HEK293 (cell line): ENCODE data around the gene FILIP1L.

Source experiments
- ELK4 ChIP-seq: IDR thresholded peaks from 2 replicates; pipeline ENCODE4 v1.6.1; 2011; ENCODE audit warnings: mild to moderate bottlenecking, low read depth, low read length, borderline replicate concordance
- KLF9 ChIP-seq: fragments of 450-650 bp; formaldehyde crosslinking; IDR thresholded peaks from 2 replicates; pipeline ENCODE4 v1.5.1; 2016; ENCODE audit warnings: missing biosample characterization, missing genetic modification characterization, low read depth
- MEIS1 ChIP-seq: sonication (generic); formaldehyde crosslinking; IDR thresholded peaks from 2 replicates; pipeline ENCODE4 v1.8.1; 2022; ENCODE audit warnings: missing genetic modification reagents, mild to moderate bottlenecking, borderline replicate concordance
- MYNN ChIP-seq: fragments of 450-650 bp; formaldehyde crosslinking; IDR thresholded peaks from 2 replicates; pipeline ENCODE4 v1.5.1; 2016; ENCODE audit warnings: missing biosample characterization, missing genetic modification characterization, borderline replicate concordance
- PRDM1 ChIP-seq: fragments of 450-650 bp; formaldehyde crosslinking; IDR thresholded peaks from 2 replicates; pipeline ENCODE4; 2016; ENCODE audit warnings: missing biosample characterization, missing genetic modification characterization
- PRDM2 ChIP-seq: fragments of 450-650 bp; formaldehyde crosslinking; IDR thresholded peaks from 2 replicates; pipeline ENCODE4 v1.5.1; 2016; ENCODE audit warnings: missing biosample characterization, missing genetic modification characterization, borderline replicate concordance
- PRDM4 ChIP-seq: fragments of 450-650 bp; formaldehyde crosslinking; IDR thresholded peaks from 2 replicates; pipeline ENCODE4 v1.5.1; 2017; ENCODE audit warnings: missing biosample characterization, missing genetic modification characterization
- RBAK ChIP-seq: fragments of 450-650 bp; formaldehyde crosslinking; IDR thresholded peaks from 2 replicates; pipeline ENCODE4 v1.5.1; 2016; ENCODE audit warnings: missing biosample characterization, missing genetic modification characterization
- SCRT1 ChIP-seq: fragments of 450-650 bp; formaldehyde crosslinking; IDR thresholded peaks from 2 replicates; pipeline ENCODE4 v1.5.1; 2016; ENCODE audit warnings: missing biosample characterization, missing genetic modification characterization, borderline replicate concordance
- WT1 ChIP-seq: fragments of 450-650 bp; formaldehyde crosslinking; IDR thresholded peaks from 2 replicates; pipeline ENCODE4 v1.5.1; 2016; ENCODE audit warnings: missing biosample characterization, missing genetic modification characterization
- ZBTB48 ChIP-seq: fragments of 450-650 bp; formaldehyde crosslinking; IDR thresholded peaks from 2 replicates; pipeline ENCODE4 v1.5.1; 2016; ENCODE audit warnings: missing biosample characterization, missing genetic modification characterization
- ZNF121 ChIP-seq: fragments of 450-650 bp; formaldehyde crosslinking; IDR thresholded peaks from 2 replicates; pipeline ENCODE4 v1.5.1; 2016; ENCODE audit warnings: missing biosample characterization, missing genetic modification characterization
- ZNF132 ChIP-seq: fragments of 450-650 bp; formaldehyde crosslinking; IDR thresholded peaks from 2 replicates; pipeline ENCODE4 v1.5.1; 2017; ENCODE audit warnings: missing biosample characterization, missing genetic modification characterization, borderline replicate concordance
- ZNF140 ChIP-seq: fragments of 450-650 bp; formaldehyde crosslinking; IDR thresholded peaks from 2 replicates; pipeline ENCODE4 v1.5.1; 2016; ENCODE audit warnings: missing biosample characterization, missing genetic modification characterization
- ZNF19 ChIP-seq: fragments of 450-650 bp; formaldehyde crosslinking; IDR thresholded peaks from 2 replicates; pipeline ENCODE4; 2016; ENCODE audit warnings: missing biosample characterization, missing genetic modification characterization, low read depth
- ZNF302 ChIP-seq: fragments of 450-650 bp; formaldehyde crosslinking; IDR thresholded peaks from 2 replicates; pipeline ENCODE4 v1.5.1; 2016; ENCODE audit warnings: missing biosample characterization, missing genetic modification characterization, low read depth
- ZNF311 ChIP-seq: fragments of 450-650 bp; formaldehyde crosslinking; IDR thresholded peaks from 2 replicates; pipeline ENCODE4 v1.5.1; 2017; ENCODE audit warnings: missing biosample characterization, missing genetic modification characterization, borderline replicate concordance
- ZNF394 ChIP-seq: fragments of 450-650 bp; formaldehyde crosslinking; IDR thresholded peaks from 2 replicates; pipeline ENCODE4 v1.5.1; 2016; ENCODE audit warnings: missing biosample characterization, missing genetic modification characterization, mild to moderate bottlenecking, moderate library complexity, borderline replicate concordance
- ZNF48 ChIP-seq: fragments of 450-650 bp; formaldehyde crosslinking; IDR thresholded peaks from 2 replicates; pipeline ENCODE4 v1.5.1; 2016; ENCODE audit warnings: missing biosample characterization, missing genetic modification characterization
- ZNF501 ChIP-seq: fragments of 450-650 bp; formaldehyde crosslinking; IDR thresholded peaks from 2 replicates; pipeline ENCODE4 v1.5.1; 2016; ENCODE audit warnings: missing biosample characterization, missing genetic modification characterization
- ZNF510 ChIP-seq: fragments of 450-650 bp; formaldehyde crosslinking; IDR thresholded peaks from 2 replicates; pipeline ENCODE4 v1.5.1; 2018; ENCODE audit warnings: mild to moderate bottlenecking, missing genetic modification characterization, missing biosample characterization; ENCODE audit not compliant: insufficient replicate concordance
- ZNF600 ChIP-seq: fragments of 450-650 bp; formaldehyde crosslinking; IDR thresholded peaks from 2 replicates; pipeline ENCODE4 v1.5.1; 2016; ENCODE audit warnings: missing biosample characterization, missing genetic modification characterization
- ZNF624 ChIP-seq: fragments of 450-650 bp; formaldehyde crosslinking; IDR thresholded peaks from 2 replicates; pipeline ENCODE4 v1.5.1; 2017; ENCODE audit warnings: missing biosample characterization, missing genetic modification characterization
- ZNF629 ChIP-seq: fragments of 450-650 bp; formaldehyde crosslinking; IDR thresholded peaks from 2 replicates; pipeline ENCODE4 v1.5.1; 2017; ENCODE audit warnings: missing biosample characterization, missing genetic modification characterization
- ZNF639 ChIP-seq: fragments of 450-650 bp; formaldehyde crosslinking; IDR thresholded peaks from 2 replicates; pipeline ENCODE4 v1.5.1; 2016; ENCODE audit warnings: missing biosample characterization, missing genetic modification characterization
- ZNF692 ChIP-seq: fragments of 450-650 bp; formaldehyde crosslinking; IDR thresholded peaks from 2 replicates; pipeline ENCODE4 v1.5.1; 2016; ENCODE audit warnings: missing biosample characterization, missing genetic modification characterization
- ZNF777 ChIP-seq: fragments of 450-650 bp; formaldehyde crosslinking; IDR thresholded peaks from 2 replicates; pipeline ENCODE4 v1.5.1; 2017; ENCODE audit warnings: missing biosample characterization, missing genetic modification characterization, borderline replicate concordance

The FILIP1L gene

GRCh38 chr3:99817437-99818240, 296.7 kb downstream of the FILIP1L start, which contains the start of gene CMSS1 (continued):
- peak; percentile 89 for TF ChIP-seq KLF9
- 0 out of 2 replicates have a peak, but pooled peaks have one; percentile 24 for TF ChIP-seq ZBTB48
- TF ChIP-seq PRDM2: no peak
- TF ChIP-seq ZNF777 (tag by site-specific recombination): no peak
- no peak for TF ChIP-seq RBAK (tag by site-specific recombination)
- TF ChIP-seq WT1 (tag by site-specific recombination): 0 out of 2 replicates have a peak, but pooled peaks have one; percentile 17
- no peak for TF ChIP-seq ZNF121
- no peak for TF ChIP-seq ZNF302 (tag by site-specific recombination)
- TF ChIP-seq MYNN: no peak
- no peak for TF ChIP-seq ZNF140 (tag by site-specific recombination)
- TF ChIP-seq MEIS1 (CRISPR knock-in tag): no peak
- TF ChIP-seq ZNF629 (tag by site-specific recombination): peak; percentile 99
- peak; percentile 81 for TF ChIP-seq ZNF639 (tag by site-specific recombination)
- 0 out of 2 replicates have a peak, but pooled peaks have one; percentile 40 for TF ChIP-seq PRDM4 (tag by site-specific recombination)
- no peak for TF ChIP-seq SCRT1
- no peak for TF ChIP-seq ZNF48
- TF ChIP-seq ZNF501 (tag by site-specific recombination): peak; percentile 93
- peak; percentile 8 for TF ChIP-seq ZNF510 (tag by site-specific recombination)
- TF ChIP-seq ZNF624 (tag by site-specific recombination): no peak
- no peak for TF ChIP-seq ZNF311 (tag by site-specific recombination)
- TF ChIP-seq ELK4: no peak
- peak; percentile 82; the same call in 1 of the 2 replicates for TF ChIP-seq ZNF394 (tag by site-specific recombination)
- peak; percentile 83 for TF ChIP-seq ZNF600
- TF ChIP-seq PRDM1 (tag by site-specific recombination): no peak; the same call in 1 of the 2 replicates
- peak; percentile 75 for TF ChIP-seq ZNF692
- TF ChIP-seq ZNF19 (tag by site-specific recombination): no peak
- no peak for TF ChIP-seq ZNF132 (tag by site-specific recombination)
